GM18868 (cell line): Measurements from ENCODE around the gene CHRNG.

Experiments
- ATAC-seq: cut with Tn5 transposase; IDR thresholded peaks from one replicate; pipeline ENCODE4 v1.9.1; 2021; ENCODE audit warnings: mild to moderate bottlenecking, moderate library complexity; ENCODE audit not compliant: unreplicated experiment

CHRNG gene

GRCh38 chr2:232574674-232575403, 35.3 kb downstream of the CHRNG start:
- no peak for ATAC-seq

- no peak for ATAC-seq
Measured at GRCh38 chr2:232575404-232575746, 35.9 kb downstream of the CHRNG start.

- no peak for ATAC-seq
Measured at GRCh38 chr2:232576995-232577394, 37.5 kb downstream of the CHRNG start.

GRCh38 chr2:232577841-232578240, 38.3 kb downstream of the CHRNG start:
- ATAC-seq: no peak

GRCh38 chr2:232578626-232579025, 39.1 kb downstream of the CHRNG start:
- ATAC-seq: no peak

- ATAC-seq: no peak
Measured at GRCh38 chr2:232580648-232580981, 41.1 kb downstream of the CHRNG start.

GRCh38 chr2:232581725-232582124, 42.2 kb downstream of the CHRNG start:
- ATAC-seq: no peak

- no peak for ATAC-seq
Measured at GRCh38 chr2:232584238-232584637, 44.7 kb downstream of the CHRNG start.

- ATAC-seq: no peak
Measured at GRCh38 chr2:232586943-232587505, 47.5 kb downstream of the CHRNG start.

GRCh38 chr2:232587512-232587911, 48.0 kb downstream of the CHRNG start:
- ATAC-seq: no peak

GRCh38 chr2:232588031-232588430, 48.5 kb downstream of the CHRNG start:
- no peak for ATAC-seq

- ATAC-seq: no peak
Measured at GRCh38 chr2:232588680-232589585, 49.4 kb downstream of the CHRNG start.

GRCh38 chr2:232592772-232593395, 53.4 kb downstream of the CHRNG start:
- ATAC-seq: no peak

- ATAC-seq: no peak
Measured at GRCh38 chr2:232593982-232594381, 54.5 kb downstream of the CHRNG start.
